Thyroid gland (tissue), 4 donors: Measurements from ENCODE around the gene CLSTN2. TPM values are rescaled to one million over a fixed set of nuclear protein-coding genes. Genes with fewer than 3 reads are reported as not detected.
A peak's percentile ranks its signal among the peaks of the same experiment; 100 is the strongest.

Source experiments
- DNase-seq, 2 donors: peaks; one replicate each; pipeline ENCODE4 v3.0.0-alpha.2; 2019
- H3K27ac ChIP-seq, 3 donors: fragments of 200-600 bp; sonication (generic); 1 replicate in 2 of 3; 2 replicates in 1 of 3; pipeline ENCODE4 v1.5.1; 2016 to 2019; ENCODE audit warnings: mild to moderate bottlenecking in 1 of 3, moderate library complexity in 1 of 3
- H3K27me3 ChIP-seq: fragments of 200-600 bp; sonication (generic); one replicate; pipeline ENCODE4 v1.5.1; 2019
- H3K36me3 ChIP-seq, 2 donors: fragments of 200-600 bp; sonication (generic); one replicate each; pipeline ENCODE4 v1.5.1; 2016 to 2019
- H3K4me1 ChIP-seq, 2 donors: fragments of 200-600 bp; sonication (generic); one replicate each; pipeline ENCODE4 v1.5.1; 2017 to 2019
- H3K4me3 ChIP-seq, 3 donors: fragments of 200-600 bp; sonication (generic); replicated peaks in 1 of 3; 1 replicate in 2 of 3; 2 replicates in 1 of 3; pipeline ENCODE4 v1.5.1; 2016; ENCODE audit warnings: mild to moderate bottlenecking in 1 of 3
- H3K9me3 ChIP-seq: fragments of 200-600 bp; sonication (generic); one replicate; pipeline ENCODE4 v1.5.1; 2017
- POLR2A ChIP-seq, 2 donors: fragments of 450-650 bp; IDR thresholded peaks; one replicate each; pipeline ENCODE4 v1.6.1; 2017; ENCODE audit warnings: antibody characterized with exemption in 2 of 2, mild to moderate bottlenecking in 2 of 2, moderate library complexity in 1 of 2
- WGBS, 2 donors: methylation state at CpG; one replicate each; pipeline ENCODE4 v1.1.5; 2017; 5-methylcytosine and 5-hydroxymethylcytosine counted together
- intact Hi-C: fragments of 100-400 bp; cut with DNase I; formaldehyde crosslinking; loops from one replicate; pipeline ENCODE4 v1.15.1; 2023
- total RNA-seq, 4 donors: library from RNA; depleted of rRNA; stranded (reverse); fragments of >200 nt; gene quantifications; one replicate each; pipeline ENCODE4 v1.2.3, GENCODE V29; 2016
- TF ChIP-seq, protein P1 (sequence below), 6 experiments: fragments of 200-600 bp in 3 of 6; fragments of 450-650 bp in 3 of 6; sonication (generic) in 3 of 6; IDR thresholded peaks; one replicate each; pipeline ENCODE4 v1.5.1; 2016 to 2019; ENCODE audit warnings: antibody characterized with exemption in 6 of 6, mild to moderate bottlenecking in 2 of 6, inconsistent platforms in 1 of 6, moderate library complexity in 1 of 6

The CLSTN2 gene
- total RNA-seq, 4 donors from 2014 or later = 9.7 to 32.9 (median 15.5) TPM

DNA sequence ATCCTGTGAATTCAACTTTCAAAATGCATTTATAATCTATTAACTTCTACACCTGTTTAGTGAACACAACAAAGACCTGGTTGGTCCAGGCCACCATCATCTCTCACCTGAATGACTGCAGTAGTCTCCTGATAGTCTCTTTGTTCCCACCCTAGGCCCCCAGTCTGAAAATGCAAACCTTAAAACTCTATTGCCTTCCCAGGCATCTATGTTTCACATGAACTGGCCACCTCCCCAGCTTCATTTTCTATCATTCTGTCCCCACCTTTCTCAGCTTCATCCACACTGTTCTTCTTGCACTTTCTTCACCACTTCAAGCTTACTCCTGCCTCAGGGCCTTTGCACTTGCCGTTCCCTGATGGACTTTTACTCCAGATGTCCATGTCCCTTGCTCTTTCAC lies 45.0 kb downstream of the CLSTN2 start:
- Histone ChIP-seq H3K27ac (no peak overlapping the region), H3K4me3 (no peak overlapping the region), H3K4me1 (no peaks in the 10 kb centered on the region), H3K27me3 (no peaks in the 10 kb centered on the region), H3K9me3 (no peaks in the 10 kb centered on the region), H3K36me3 (no peaks in the 10 kb centered on the region)
- intact Hi-C loops = no loop called here
- TF ChIP-seq, protein P1, sequence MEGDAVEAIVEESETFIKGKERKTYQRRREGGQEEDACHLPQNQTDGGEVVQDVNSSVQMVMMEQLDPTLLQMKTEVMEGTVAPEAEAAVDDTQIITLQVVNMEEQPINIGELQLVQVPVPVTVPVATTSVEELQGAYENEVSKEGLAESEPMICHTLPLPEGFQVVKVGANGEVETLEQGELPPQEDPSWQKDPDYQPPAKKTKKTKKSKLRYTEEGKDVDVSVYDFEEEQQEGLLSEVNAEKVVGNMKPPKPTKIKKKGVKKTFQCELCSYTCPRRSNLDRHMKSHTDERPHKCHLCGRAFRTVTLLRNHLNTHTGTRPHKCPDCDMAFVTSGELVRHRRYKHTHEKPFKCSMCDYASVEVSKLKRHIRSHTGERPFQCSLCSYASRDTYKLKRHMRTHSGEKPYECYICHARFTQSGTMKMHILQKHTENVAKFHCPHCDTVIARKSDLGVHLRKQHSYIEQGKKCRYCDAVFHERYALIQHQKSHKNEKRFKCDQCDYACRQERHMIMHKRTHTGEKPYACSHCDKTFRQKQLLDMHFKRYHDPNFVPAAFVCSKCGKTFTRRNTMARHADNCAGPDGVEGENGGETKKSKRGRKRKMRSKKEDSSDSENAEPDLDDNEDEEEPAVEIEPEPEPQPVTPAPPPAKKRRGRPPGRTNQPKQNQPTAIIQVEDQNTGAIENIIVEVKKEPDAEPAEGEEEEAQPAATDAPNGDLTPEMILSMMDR (IDR thresholded peaks at IDR 0.05) = no peak
- TF ChIP-seq POLR2A (IDR thresholded peaks at IDR 0.05) = no peak
- 96% methylated on average over 1 of the region's 1 CpG for WGBS, 2 donors
- DNase-seq = no peak

DNA sequence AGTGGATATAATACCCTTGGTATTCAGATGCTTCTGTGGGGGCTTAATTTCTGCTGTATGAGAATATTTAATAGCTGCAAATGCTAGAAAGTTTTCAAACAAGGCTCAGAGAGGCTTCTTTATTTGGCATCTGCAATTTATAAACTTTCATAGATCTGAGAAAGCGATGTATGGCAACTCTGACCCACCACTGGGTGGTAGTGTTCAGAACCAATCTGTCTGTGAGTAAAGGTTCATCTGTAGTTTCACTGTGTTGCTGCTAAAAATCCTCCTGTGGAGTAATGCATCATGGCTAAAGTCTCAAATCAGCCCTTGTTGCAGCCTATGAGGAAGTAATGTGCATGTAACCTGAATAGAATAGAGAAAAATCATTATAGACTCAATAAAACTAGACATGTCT lies 47.4 kb downstream of the CLSTN2 start:
- no peaks in the 10 kb centered on the region for H3K4me1 ChIP-seq
- no peak overlapping the region for H3K27ac ChIP-seq
- no peaks in the 10 kb centered on the region for H3K9me3 ChIP-seq
- no peak overlapping the region for H3K4me3 ChIP-seq
- TF ChIP-seq POLR2A (IDR thresholded peaks at IDR 0.05) = no peak
- TF ChIP-seq, protein P1 (IDR thresholded peaks at IDR 0.05) = peak in 1 of 6 experiments; percentile 27
- DNase-seq = no peak
- no peaks in the 10 kb centered on the region for H3K36me3 ChIP-seq
- intact Hi-C loops = no loop called here
- no peaks in the 10 kb centered on the region for H3K27me3 ChIP-seq
- 81% methylated on average over 1 of the region's 1 CpG for WGBS, 2 donors

DNA sequence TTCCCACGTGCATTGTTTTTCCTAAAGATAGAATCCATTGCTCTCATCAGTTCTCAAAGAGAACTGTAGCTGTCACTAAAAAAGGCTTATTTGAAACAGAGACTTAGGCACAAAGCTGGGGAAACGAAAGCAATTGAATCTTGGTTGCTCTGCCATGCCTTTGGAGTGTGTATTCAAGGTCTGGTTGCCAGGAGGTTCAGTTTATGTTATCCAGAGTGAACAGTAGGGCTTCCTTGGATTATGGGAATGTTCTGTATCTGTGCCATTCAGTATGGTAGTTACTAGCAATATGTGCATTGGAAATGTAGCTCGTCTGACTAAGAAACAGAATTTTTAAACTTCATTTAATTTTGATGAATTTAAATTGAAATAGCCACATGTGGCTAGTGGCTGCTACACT lies 50.6 kb downstream of the CLSTN2 start:
- H3K27me3 ChIP-seq = no peaks in the 10 kb centered on the region
- no peaks in the 10 kb centered on the region for H3K4me1 ChIP-seq
- TF ChIP-seq, protein P1 (IDR thresholded peaks at IDR 0.05) = no peak
- no peak for TF ChIP-seq POLR2A (IDR thresholded peaks at IDR 0.05)
- H3K4me3 ChIP-seq = no peak overlapping the region
- WGBS, 2 donors = 67 to 77% methylated on average over 3 of the region's 3 CpGs
- intact Hi-C loops = no loop called here
- no peaks in the 10 kb centered on the region for H3K36me3 ChIP-seq
- H3K9me3 ChIP-seq = no peaks in the 10 kb centered on the region
- no peak for DNase-seq
- H3K27ac ChIP-seq = no peak overlapping the region

- WGBS, 2 donors = 92 to 99% methylated on average over 3 of the region's 3 CpGs
- Histone ChIP-seq H3K27me3 (no peaks in the 10 kb centered on the region), H3K27ac (no peak overlapping the region), H3K4me3 (no peak overlapping the region), H3K4me1 (no peaks in the 10 kb centered on the region), H3K36me3 (no peaks in the 10 kb centered on the region), H3K9me3 (no peaks in the 10 kb centered on the region)
- no peak for DNase-seq
- TF ChIP-seq, protein P1 (IDR thresholded peaks at IDR 0.05) = no peak
- no peak for TF ChIP-seq POLR2A (IDR thresholded peaks at IDR 0.05)
- intact Hi-C loops = no loop called here
These were observed 52.9 kb downstream of the CLSTN2 start for GRCh38 chr3:139987908-139988307.

DNA sequence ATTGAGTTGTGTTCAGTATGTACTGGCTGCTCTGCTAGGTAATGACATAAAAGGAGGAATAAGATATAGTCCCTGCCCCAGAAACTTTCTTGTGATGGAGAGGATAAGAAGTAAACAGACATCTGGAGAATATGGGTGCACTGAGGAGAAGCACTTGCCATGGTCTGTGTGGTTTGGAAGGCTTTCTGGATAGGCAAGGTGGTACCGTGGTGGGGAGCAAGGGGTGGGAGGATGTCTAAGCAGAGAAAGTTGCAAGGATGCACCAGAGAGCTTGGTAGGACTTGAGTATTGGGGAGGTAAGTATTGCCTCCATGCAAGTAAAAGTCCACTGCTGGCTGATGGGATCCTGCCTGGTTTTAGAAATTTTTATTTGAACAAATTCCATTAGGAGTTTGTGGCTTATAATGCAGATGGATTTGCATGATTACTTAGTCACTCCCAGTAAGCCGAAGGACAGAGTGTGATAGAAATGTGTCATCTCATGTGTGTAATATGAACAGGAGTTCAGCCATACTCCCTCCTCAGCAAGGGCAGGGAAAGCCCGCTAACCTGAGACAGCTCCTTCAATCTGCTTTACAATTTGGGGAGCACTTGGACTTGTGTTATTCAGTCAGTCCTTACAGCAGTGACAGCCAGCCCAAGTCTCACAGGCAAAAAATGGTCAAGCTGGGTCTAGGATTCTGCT lies 53.6 kb downstream of the CLSTN2 start:
- Histone ChIP-seq H3K27ac (no peak overlapping the region), H3K9me3 (no peaks in the 10 kb centered on the region), H3K4me1 (no peaks in the 10 kb centered on the region), H3K4me3 (no peak overlapping the region), H3K27me3 (no peaks in the 10 kb centered on the region), H3K36me3 (no peaks in the 10 kb centered on the region)
- 94% methylated on average over 3 of the region's 3 CpGs for WGBS, 2 donors
- DNase-seq = no peak
- TF ChIP-seq POLR2A (IDR thresholded peaks at IDR 0.05) = no peak
- TF ChIP-seq, protein P1 (IDR thresholded peaks at IDR 0.05) = no peak
- intact Hi-C loops = no loop called here
